GM19035 (cell line): ENCODE results near the gene IFIT3.

Experiments used
- ATAC-seq: cut with Tn5 transposase; IDR thresholded peaks from one replicate; pipeline ENCODE4 v1.9.1; 2021; ENCODE audit not compliant: unreplicated experiment

The IFIT3 gene

GRCh38 chr10:89332123-89332633 is 4.4 kb downstream of the IFIT3 start:
- peak; percentile 42 for ATAC-seq

GRCh38 chr10:89335226-89335625 is 7.4 kb downstream of the IFIT3 start:
- no peak for ATAC-seq

- no peak for ATAC-seq
These were observed 8.4 kb downstream of the IFIT3 start for GRCh38 chr10:89336241-89336640.

GRCh38 chr10:89337484-89337883 is 9.7 kb downstream of the IFIT3 start:
- ATAC-seq, result no peak

GRCh38 chr10:89338713-89339112 is 10.9 kb downstream of the IFIT3 start:
- no peak for ATAC-seq

GRCh38 chr10:89339875-89340274 is 12.1 kb downstream of the IFIT3 start:
- ATAC-seq, result no peak

- ATAC-seq, result no peak
These were observed 13.9 kb downstream of the IFIT3 start for GRCh38 chr10:89341649-89342048.

GRCh38 chr10:89342206-89342958 is 14.6 kb downstream of the IFIT3 start:
- no peak for ATAC-seq

GRCh38 chr10:89343089-89343767 is 15.4 kb downstream of the IFIT3 start:
- no peak for ATAC-seq

GRCh38 chr10:89344156-89344555 is 16.4 kb downstream of the IFIT3 start:
- no peak for ATAC-seq

- no peak for ATAC-seq
These were observed 17.7 kb downstream of the IFIT3 start for GRCh38 chr10:89345367-89346000.

- ATAC-seq, result no peak
These were observed 18.8 kb downstream of the IFIT3 start for GRCh38 chr10:89346405-89347254.

GRCh38 chr10:89347701-89348457 is 20.1 kb downstream of the IFIT3 start:
- ATAC-seq, result no peak

GRCh38 chr10:89348481-89348880 is 20.7 kb downstream of the IFIT3 start:
- no peak for ATAC-seq

- ATAC-seq, result no peak
These were observed 21.2 kb downstream of the IFIT3 start for GRCh38 chr10:89348975-89349374.

- ATAC-seq, result peak; percentile 36
These were observed 23.0 kb downstream of the IFIT3 start for GRCh38 chr10:89350631-89351315.

GRCh38 chr10:89351412-89351779 is 23.6 kb downstream of the IFIT3 start:
- ATAC-seq, result peak; percentile 88

GRCh38 chr10:89351780-89352597 is 24.2 kb downstream of the IFIT3 start:
- ATAC-seq, result peak; percentile 56

GRCh38 chr10:89352802-89353201 is 25.0 kb downstream of the IFIT3 start:
- ATAC-seq, result no peak
